ENCODE results near the gene REEP1. TPM values are rescaled to one million over a fixed set of nuclear protein-coding genes. Genes with fewer than 3 reads are reported as not detected.

REEP1 gene
- polyA plus RNA-seq, 2 of the 4 experiments (the other 2 are of a cell fraction), result 0.30 to 0.45 TPM

DNA sequence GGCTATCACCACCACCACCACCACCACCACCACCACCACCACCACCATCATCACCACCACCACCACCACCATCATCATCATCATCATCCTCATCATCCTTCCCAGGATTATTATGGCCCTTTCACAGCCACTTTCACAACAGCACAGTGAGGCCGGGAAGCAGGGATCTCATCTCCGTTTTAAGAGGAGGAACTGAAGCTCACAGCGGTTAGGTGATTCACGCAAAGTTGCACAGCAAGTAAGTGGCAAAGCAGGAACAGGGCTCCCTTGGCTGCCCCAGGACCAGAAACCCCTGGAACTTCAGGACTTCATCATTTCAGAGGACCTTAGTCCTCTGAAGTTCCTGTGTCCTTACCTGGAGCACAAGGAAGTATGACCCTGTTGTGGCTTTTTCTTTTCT, 111.4 kb downstream of the REEP1 start:
- DNase-seq (ENCODE audit: low read depth in 1 of 2, low spot score in 1 of 2) (no peak), ATAC-seq (no peak), FAIRE-seq (no peak)
- Histone ChIP-seq H3K4me2 (no peak overlapping the region), H3K4me1 (no peaks in the 10 kb centered on the region), H3K9me3 (no peaks in the 10 kb centered on the region), H3K27ac (no peak overlapping the region), H3K4me3 (no peak overlapping the region)
- CTCF ChIA-PET, result no interaction called here
- WGBS (ENCODE audit: missing lambda C conversion rate), result 88% methylated on average over 4 of the region's 4 CpGs
- POLR2A ChIA-PET, result no interaction called here
- TF ChIP-seq FOSB (CRISPR knock-in tag; IDR thresholded peaks at IDR 0.05), result no peak
- no peak for TF ChIP-seq JUN (IDR thresholded peaks at IDR 0.05)
- TF ChIP-seq BHLHE40 (IDR thresholded peaks at IDR 0.05; ENCODE audit: low read depth, low read length), result no peak
- TF ChIP-seq CBX8 (IDR thresholded peaks at IDR 0.05), result no peak
- TF ChIP-seq POLR2A (IDR thresholded peaks at IDR 0.05; ENCODE audit: low read length), result no peak
- TF ChIP-seq FOXS1 (CRISPR knock-in tag; IDR thresholded peaks at IDR 0.05), result no peak
- no peak for TF ChIP-seq MAZ (IDR thresholded peaks at IDR 0.05; ENCODE audit: borderline replicate concordance, low read depth, low read length)
- no peak for TF ChIP-seq HOXB5 (CRISPR knock-in tag; IDR thresholded peaks at IDR 0.05)
- no peak for TF ChIP-seq EHF (CRISPR knock-in tag; IDR thresholded peaks at IDR 0.05)

DNA sequence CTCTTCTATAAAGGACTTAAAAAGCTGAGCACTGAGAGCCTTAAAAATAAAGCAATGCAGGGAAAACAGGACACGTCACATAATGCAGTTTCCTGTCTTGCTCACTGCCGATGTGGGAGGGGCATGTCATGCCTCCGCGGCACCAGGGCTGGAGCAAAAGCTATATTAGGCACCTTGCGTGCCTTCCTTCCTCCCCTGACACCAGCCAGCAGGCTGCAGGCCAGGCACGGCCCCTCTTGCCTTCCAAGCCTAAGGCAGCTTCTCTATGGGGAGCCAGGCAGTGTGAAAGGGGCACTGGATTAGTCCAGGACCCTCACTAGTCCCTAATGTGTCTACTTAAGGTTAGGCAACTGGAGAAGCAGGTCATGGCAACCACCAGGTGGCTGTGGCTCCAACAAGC, 111.8 kb downstream of the REEP1 start:
- POLR2A ChIA-PET, result no interaction called here
- FAIRE-seq, result no peak
- Histone ChIP-seq H3K4me2 (no peak overlapping the region), H3K4me1 (no peaks in the 10 kb centered on the region), H3K27ac (no peak overlapping the region), H3K9me3 (no peaks in the 10 kb centered on the region), H3K4me3 (no peak overlapping the region)
- no peak for DNase-seq (ENCODE audit: low read depth in 1 of 2, low spot score in 1 of 2)
- 69% methylated on average over 3 of the region's 6 CpGs for WGBS (ENCODE audit: missing lambda C conversion rate)
- no peak for ATAC-seq
- TF ChIP-seq PHF8 (IDR thresholded peaks at IDR 0.05; ENCODE audit: borderline replicate concordance, low read depth) (no peak), GATA3 (IDR thresholded peaks at IDR 0.05; ENCODE audit: borderline replicate concordance) (no peak), SREBF2 (IDR thresholded peaks at IDR 0.05) (no peak), RNF2 (IDR thresholded peaks at IDR 0.05; ENCODE audit: borderline replicate concordance, low read depth) (no peak), ZNF302 (CRISPR knock-in tag; IDR thresholded peaks at IDR 0.05) (no peak), MYC (IDR thresholded peaks at IDR 0.05; ENCODE audit: borderline replicate concordance, low read length) (no peak), EHMT2 (IDR thresholded peaks at IDR 0.05; ENCODE audit: low read depth) (no peak), HDAC2 (IDR thresholded peaks at IDR 0.05) (no peak), RARB (CRISPR knock-in tag; IDR thresholded peaks at IDR 0.05) (no peak), CEBPB (IDR thresholded peaks at IDR 0.05) (no peak), TP53 (CRISPR knock-in tag; IDR thresholded peaks at IDR 0.05) (no peak), EHF (CRISPR knock-in tag; IDR thresholded peaks at IDR 0.05) (no peak), RFX5 (IDR thresholded peaks at IDR 0.05) (no peak), HOXB5 (CRISPR knock-in tag; IDR thresholded peaks at IDR 0.05) (no peak), NR3C1 (IDR thresholded peaks at IDR 0.05) (no peak), HEYL (CRISPR knock-in tag; IDR thresholded peaks at IDR 0.05) (no peak)
- TF ChIP-seq, protein P1, sequence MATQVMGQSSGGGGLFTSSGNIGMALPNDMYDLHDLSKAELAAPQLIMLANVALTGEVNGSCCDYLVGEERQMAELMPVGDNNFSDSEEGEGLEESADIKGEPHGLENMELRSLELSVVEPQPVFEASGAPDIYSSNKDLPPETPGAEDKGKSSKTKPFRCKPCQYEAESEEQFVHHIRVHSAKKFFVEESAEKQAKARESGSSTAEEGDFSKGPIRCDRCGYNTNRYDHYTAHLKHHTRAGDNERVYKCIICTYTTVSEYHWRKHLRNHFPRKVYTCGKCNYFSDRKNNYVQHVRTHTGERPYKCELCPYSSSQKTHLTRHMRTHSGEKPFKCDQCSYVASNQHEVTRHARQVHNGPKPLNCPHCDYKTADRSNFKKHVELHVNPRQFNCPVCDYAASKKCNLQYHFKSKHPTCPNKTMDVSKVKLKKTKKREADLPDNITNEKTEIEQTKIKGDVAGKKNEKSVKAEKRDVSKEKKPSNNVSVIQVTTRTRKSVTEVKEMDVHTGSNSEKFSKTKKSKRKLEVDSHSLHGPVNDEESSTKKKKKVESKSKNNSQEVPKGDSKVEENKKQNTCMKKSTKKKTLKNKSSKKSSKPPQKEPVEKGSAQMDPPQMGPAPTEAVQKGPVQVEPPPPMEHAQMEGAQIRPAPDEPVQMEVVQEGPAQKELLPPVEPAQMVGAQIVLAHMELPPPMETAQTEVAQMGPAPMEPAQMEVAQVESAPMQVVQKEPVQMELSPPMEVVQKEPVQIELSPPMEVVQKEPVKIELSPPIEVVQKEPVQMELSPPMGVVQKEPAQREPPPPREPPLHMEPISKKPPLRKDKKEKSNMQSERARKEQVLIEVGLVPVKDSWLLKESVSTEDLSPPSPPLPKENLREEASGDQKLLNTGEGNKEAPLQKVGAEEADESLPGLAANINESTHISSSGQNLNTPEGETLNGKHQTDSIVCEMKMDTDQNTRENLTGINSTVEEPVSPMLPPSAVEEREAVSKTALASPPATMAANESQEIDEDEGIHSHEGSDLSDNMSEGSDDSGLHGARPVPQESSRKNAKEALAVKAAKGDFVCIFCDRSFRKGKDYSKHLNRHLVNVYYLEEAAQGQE (IDR thresholded peaks at IDR 0.05), result no peak
- TF ChIP-seq, protein P2, sequence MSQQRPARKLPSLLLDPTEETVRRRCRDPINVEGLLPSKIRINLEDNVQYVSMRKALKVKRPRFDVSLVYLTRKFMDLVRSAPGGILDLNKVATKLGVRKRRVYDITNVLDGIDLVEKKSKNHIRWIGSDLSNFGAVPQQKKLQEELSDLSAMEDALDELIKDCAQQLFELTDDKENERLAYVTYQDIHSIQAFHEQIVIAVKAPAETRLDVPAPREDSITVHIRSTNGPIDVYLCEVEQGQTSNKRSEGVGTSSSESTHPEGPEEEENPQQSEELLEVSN (IDR thresholded peaks at IDR 0.05; ENCODE audit: borderline replicate concordance, low read depth), result no peak
- TF ChIP-seq, protein P3, sequence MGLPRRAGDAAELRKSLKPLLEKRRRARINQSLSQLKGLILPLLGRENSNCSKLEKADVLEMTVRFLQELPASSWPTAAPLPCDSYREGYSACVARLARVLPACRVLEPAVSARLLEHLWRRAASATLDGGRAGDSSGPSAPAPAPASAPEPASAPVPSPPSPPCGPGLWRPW (IDR thresholded peaks at IDR 0.05), result no peak
- CTCF ChIA-PET, result interaction anchor here (1.3 kb wide), 1 partner anchor 58 kb away, joined by 5 read pairs; no protein-coding TSS in a partner anchor
